ENCODE results near the gene XXYLT1.

XXYLT1 gene

GRCh38 chr3:195266428-195266827, 4.5 kb downstream of the XXYLT1 start:
- DNase-seq (ENCODE audit: low read depth in 2 of 2), result no peak

GRCh38 chr3:195265363-195265976, 5.5 kb downstream of the XXYLT1 start:
- DNase-seq (ENCODE audit: low read depth in 2 of 2), result no peak

GRCh38 chr3:195263925-195264600, 6.9 kb downstream of the XXYLT1 start:
- DNase-seq (ENCODE audit: low read depth in 2 of 2), result no peak

GRCh38 chr3:195263193-195263924, 7.6 kb downstream of the XXYLT1 start:
- no peak for DNase-seq (ENCODE audit: low read depth in 2 of 2)

GRCh38 chr3:195261925-195262324, 9.0 kb downstream of the XXYLT1 start:
- no peak for DNase-seq (ENCODE audit: low read depth in 2 of 2)

GRCh38 chr3:195260280-195260905, 10.6 kb downstream of the XXYLT1 start:
- DNase-seq (ENCODE audit: low read depth in 2 of 2), result peak in 1 of 2 donors; percentile 15

- DNase-seq (ENCODE audit: low read depth in 2 of 2), result peak; percentile 81 to 89
Measured at GRCh38 chr3:195259475-195260279, 11.3 kb downstream of the XXYLT1 start.

- no peak for DNase-seq (ENCODE audit: low read depth in 2 of 2)
Measured at GRCh38 chr3:195259154-195259474, 11.8 kb downstream of the XXYLT1 start.

- no peak for DNase-seq (ENCODE audit: low read depth in 2 of 2)
Measured at GRCh38 chr3:195258449-195259153, 12.4 kb downstream of the XXYLT1 start.

- no peak for DNase-seq (ENCODE audit: low read depth in 2 of 2)
Measured at GRCh38 chr3:195257454-195258448, 13.2 kb downstream of the XXYLT1 start.

- DNase-seq (ENCODE audit: low read depth in 2 of 2), result no peak
Measured at GRCh38 chr3:195256639-195257453, 14.1 kb downstream of the XXYLT1 start.

- DNase-seq (ENCODE audit: low read depth in 2 of 2), result no peak
Measured at GRCh38 chr3:195255571-195256501, 15.1 kb downstream of the XXYLT1 start.

GRCh38 chr3:195255176-195255500, 15.8 kb downstream of the XXYLT1 start:
- no peak for DNase-seq (ENCODE audit: low read depth in 2 of 2)

GRCh38 chr3:195254454-195255175, 16.3 kb downstream of the XXYLT1 start:
- DNase-seq (ENCODE audit: low read depth in 2 of 2), result no peak

- no peak for DNase-seq (ENCODE audit: low read depth in 2 of 2)
Measured at GRCh38 chr3:195253923-195254432, 17.0 kb downstream of the XXYLT1 start.

GRCh38 chr3:195251336-195252065, 19.5 kb downstream of the XXYLT1 start:
- DNase-seq (ENCODE audit: low read depth in 2 of 2), result no peak

Data from stimulated activated CD8-positive, alpha-beta memory T cell treated with anti-CD3 and anti-CD28 coated beads, Interleukin-7, amount 100 ng/mL, for 4 hours (primary cell).